ENCODE measurements around the gene BFSP2. TPM values are rescaled to one million over a fixed set of nuclear protein-coding genes. Genes with fewer than 3 reads are reported as not detected.
A peak's percentile ranks its signal among the peaks of the same experiment; 100 is the strongest.

The BFSP2 gene
- total and polyA plus RNA-seq, 2 of the 4 experiments (the other 2 are of a cell fraction): not detected

DNA sequence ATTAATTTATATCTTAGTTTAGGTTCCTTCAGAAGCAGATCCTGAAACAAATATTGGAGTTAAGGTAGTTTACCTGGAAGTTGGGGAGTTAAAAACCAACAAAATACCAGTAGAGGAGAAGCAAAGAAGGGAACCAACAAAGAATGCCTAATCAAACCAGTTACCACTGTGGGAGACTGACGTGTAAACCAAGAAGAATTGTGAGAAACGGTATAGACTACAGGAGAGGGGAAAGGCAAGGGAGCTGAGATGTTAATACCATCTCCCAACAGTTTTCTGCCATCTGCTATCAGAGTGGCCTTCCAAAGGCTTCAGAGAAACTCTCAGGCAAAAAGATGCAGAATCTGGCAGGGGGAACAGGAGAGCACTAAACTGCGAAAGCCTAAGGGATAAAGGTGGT lies 53.5 kb downstream of the BFSP2 start:
- H3K9me1 ChIP-seq (ENCODE audit: insufficient read depth, low read length): no peaks in the 10 kb centered on the region
- H2AK9ac ChIP-seq (replicated peaks; ENCODE audit: low read depth, low read length, poor library complexity): no peak overlapping the region
- no peak overlapping the region for H2BK5ac ChIP-seq (ENCODE audit: low read depth, low read length, poor library complexity, severe bottlenecking)
- H3K9me3 ChIP-seq (ENCODE audit: control insufficient read depth, insufficient read depth, low read length): no peaks in the 10 kb centered on the region
- H3K27me3 ChIP-seq (ENCODE audit: control insufficient read depth, insufficient read depth, low read length): peaks cover 16% of the 10 kb centered on the region
- H3K18ac ChIP-seq (ENCODE audit: low read depth, low read length): no peak overlapping the region
- no peak overlapping the region for H4K5ac ChIP-seq (ENCODE audit: low read depth, low read length)
- no TSS peak for BruUV-seq (replicated peaks)
- no peak overlapping the region for H3K27ac ChIP-seq (ENCODE audit: insufficient read depth, low read length)
- intact Hi-C loops (cut with micrococcal nuclease): loop anchor here (10.0 kb wide), 1 partner anchor 351 kb away; the partner anchor contains the start of gene SRPRB
- no peaks in the 10 kb centered on the region for H4K20me1 ChIP-seq (ENCODE audit: insufficient read depth, low read length)
- ATAC-seq (ENCODE audit: low read depth): 0 out of 2 replicates have a peak, but pooled peaks have one; percentile 16
- ChIA-PET CTCF (interaction anchor here (0.6 to 1.0 kb wide), 2 partner anchors 11 to 184 kb away, joined by 3 read pairs; no protein-coding TSS in a partner anchor), POLR2A (ENCODE audit: unreplicated experiment) (no interaction called here)
- no peak overlapping the region for H2BK120ac ChIP-seq (ENCODE audit: low read depth, low read length)
- no peaks in the 10 kb centered on the region for H3K79me1 ChIP-seq (ENCODE audit: low read depth in 1 of 2, low read length in 2 of 2)
- no CpG with 5 or more reads among the region's 3 CpGs for WGBS, 2 experiments (ENCODE audit: extremely low coverage in 2 of 2, insufficient read length in 1 of 2)
- no peak overlapping the region for H4K91ac ChIP-seq (ENCODE audit: insufficient read depth, low read depth, low read length)
- H2BK20ac ChIP-seq (ENCODE audit: low read depth, low read length): no peak overlapping the region
- DNase-seq: no peak
- H3K56ac ChIP-seq (ENCODE audit: extremely low read depth, insufficient read depth, low read length): no peak overlapping the region
- dilution Hi-C loops (cut with HindIII; ENCODE audit: low sequenced_read_pairs, unreplicated experiment): no loop called here
- H3K9ac ChIP-seq (ENCODE audit: low read depth, low read length): no peak overlapping the region
- H3K4me3 ChIP-seq (ENCODE audit: insufficient read depth, low read depth, low read length): no peak overlapping the region
- H3K36me3 ChIP-seq (ENCODE audit: control insufficient read depth, insufficient read depth, low read length): no peaks in the 10 kb centered on the region
- no peaks in the 10 kb centered on the region; the same call in 1 of the 2 replicates for H3K4me1 ChIP-seq (ENCODE audit: control insufficient read depth, insufficient read depth, low read length)
- no peak overlapping the region for H2AFZ ChIP-seq (replicated peaks; ENCODE audit: low read length, poor library complexity)
- H2AK5ac ChIP-seq (ENCODE audit: low read depth, low read length): no peak overlapping the region
- H2BK15ac ChIP-seq (ENCODE audit: low read depth, low read length): no peak overlapping the region
- TF ChIP-seq MXI1 (IDR thresholded peaks at IDR 0.05; ENCODE audit: borderline replicate concordance, low read depth, low read length) (no peak), FOS (IDR thresholded peaks at IDR 0.05; ENCODE audit: low read depth, low read length) (no peak), CEBPB (IDR thresholded peaks at IDR 0.05; ENCODE audit: low read depth, low read length) (no peak)
- TF ChIP-seq, protein P1, sequence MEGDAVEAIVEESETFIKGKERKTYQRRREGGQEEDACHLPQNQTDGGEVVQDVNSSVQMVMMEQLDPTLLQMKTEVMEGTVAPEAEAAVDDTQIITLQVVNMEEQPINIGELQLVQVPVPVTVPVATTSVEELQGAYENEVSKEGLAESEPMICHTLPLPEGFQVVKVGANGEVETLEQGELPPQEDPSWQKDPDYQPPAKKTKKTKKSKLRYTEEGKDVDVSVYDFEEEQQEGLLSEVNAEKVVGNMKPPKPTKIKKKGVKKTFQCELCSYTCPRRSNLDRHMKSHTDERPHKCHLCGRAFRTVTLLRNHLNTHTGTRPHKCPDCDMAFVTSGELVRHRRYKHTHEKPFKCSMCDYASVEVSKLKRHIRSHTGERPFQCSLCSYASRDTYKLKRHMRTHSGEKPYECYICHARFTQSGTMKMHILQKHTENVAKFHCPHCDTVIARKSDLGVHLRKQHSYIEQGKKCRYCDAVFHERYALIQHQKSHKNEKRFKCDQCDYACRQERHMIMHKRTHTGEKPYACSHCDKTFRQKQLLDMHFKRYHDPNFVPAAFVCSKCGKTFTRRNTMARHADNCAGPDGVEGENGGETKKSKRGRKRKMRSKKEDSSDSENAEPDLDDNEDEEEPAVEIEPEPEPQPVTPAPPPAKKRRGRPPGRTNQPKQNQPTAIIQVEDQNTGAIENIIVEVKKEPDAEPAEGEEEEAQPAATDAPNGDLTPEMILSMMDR (conservative IDR thresholded peaks at IDR 0.05; ENCODE audit: low read depth, low read length): no peak
- in situ Hi-C loops (cut with MboI; ENCODE audit: low sequenced_read_pairs): loop anchor here (25.0 kb wide), 1 partner anchor 359 kb away; the partner anchor contains the start of gene SRPRB
- H3K14ac ChIP-seq (replicated peaks; ENCODE audit: low read depth, low read length): no peak overlapping the region
- no peak overlapping the region for H3K4ac ChIP-seq (ENCODE audit: low read depth, low read length)
- no peak overlapping the region for H3K23ac ChIP-seq (ENCODE audit: low read depth, low read length)
- no peak overlapping the region for H4K8ac ChIP-seq (ENCODE audit: low read depth in 2 of 2, low read length in 2 of 2)
- H3K4me2 ChIP-seq (ENCODE audit: low read depth, low read length): no peak overlapping the region
